ENCODE results near the gene OSM. TPM values are rescaled to one million over a fixed set of nuclear protein-coding genes. Genes with fewer than 3 reads are reported as not detected.

Gene OSM
- total RNA-seq, 1 donor from 2014 or later, result not detected

- no peak overlapping the region for H3K4me3 ChIP-seq (ENCODE audit: low read depth, low read length)
- no peaks in the 10 kb centered on the region for H3K36me3 ChIP-seq (ENCODE audit: control insufficient read depth, insufficient read depth, low read length)
- no peaks in the 10 kb centered on the region for H3K27me3 ChIP-seq (ENCODE audit: control insufficient read depth, insufficient read depth, low read length)
- TF ChIP-seq, protein P1, sequence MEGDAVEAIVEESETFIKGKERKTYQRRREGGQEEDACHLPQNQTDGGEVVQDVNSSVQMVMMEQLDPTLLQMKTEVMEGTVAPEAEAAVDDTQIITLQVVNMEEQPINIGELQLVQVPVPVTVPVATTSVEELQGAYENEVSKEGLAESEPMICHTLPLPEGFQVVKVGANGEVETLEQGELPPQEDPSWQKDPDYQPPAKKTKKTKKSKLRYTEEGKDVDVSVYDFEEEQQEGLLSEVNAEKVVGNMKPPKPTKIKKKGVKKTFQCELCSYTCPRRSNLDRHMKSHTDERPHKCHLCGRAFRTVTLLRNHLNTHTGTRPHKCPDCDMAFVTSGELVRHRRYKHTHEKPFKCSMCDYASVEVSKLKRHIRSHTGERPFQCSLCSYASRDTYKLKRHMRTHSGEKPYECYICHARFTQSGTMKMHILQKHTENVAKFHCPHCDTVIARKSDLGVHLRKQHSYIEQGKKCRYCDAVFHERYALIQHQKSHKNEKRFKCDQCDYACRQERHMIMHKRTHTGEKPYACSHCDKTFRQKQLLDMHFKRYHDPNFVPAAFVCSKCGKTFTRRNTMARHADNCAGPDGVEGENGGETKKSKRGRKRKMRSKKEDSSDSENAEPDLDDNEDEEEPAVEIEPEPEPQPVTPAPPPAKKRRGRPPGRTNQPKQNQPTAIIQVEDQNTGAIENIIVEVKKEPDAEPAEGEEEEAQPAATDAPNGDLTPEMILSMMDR (IDR thresholded peaks at IDR 0.05; ENCODE audit: insufficient read depth, low read length, poor library complexity, severe bottlenecking), result no peak
- DNase-seq (ENCODE audit: low read depth), result no peak
These were observed 40.0 kb upstream of the OSM start for GRCh38 chr22:30306627-30307011.

GRCh38 chr22:30305906-30306626 lies 39.4 kb upstream of the OSM start:
- no peaks in the 10 kb centered on the region for H3K36me3 ChIP-seq (ENCODE audit: control insufficient read depth, insufficient read depth, low read length)
- no peak for DNase-seq (ENCODE audit: low read depth)
- TF ChIP-seq, protein P1 (IDR thresholded peaks at IDR 0.05; ENCODE audit: insufficient read depth, low read length, poor library complexity, severe bottlenecking), result no peak
- H3K27me3 ChIP-seq (ENCODE audit: control insufficient read depth, insufficient read depth, low read length), result no peaks in the 10 kb centered on the region
- no peak overlapping the region for H3K4me3 ChIP-seq (ENCODE audit: low read depth, low read length)

DNA sequence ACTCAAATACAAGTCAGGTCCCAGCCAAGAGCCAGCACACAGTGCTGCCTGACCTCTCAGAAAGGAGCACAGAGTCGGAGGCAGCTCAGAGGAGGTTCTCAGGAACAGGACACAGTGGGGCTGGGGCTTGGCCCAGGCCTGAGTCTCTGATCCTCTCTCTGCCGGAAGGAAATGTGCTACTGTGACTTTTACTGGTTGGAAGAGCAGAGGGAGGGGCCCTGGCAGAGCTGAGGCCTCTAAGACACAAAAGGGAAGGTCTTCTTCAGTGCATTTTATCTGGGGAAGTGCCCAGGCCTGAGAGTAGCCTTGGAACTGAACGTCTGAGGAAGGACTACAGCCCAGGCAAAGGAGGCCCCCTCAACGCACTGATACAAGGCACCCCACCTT lies 38.9 kb upstream of the OSM start:
- no peaks in the 10 kb centered on the region for H3K36me3 ChIP-seq (ENCODE audit: control insufficient read depth, insufficient read depth, low read length)
- no peak for DNase-seq (ENCODE audit: low read depth)
- H3K27me3 ChIP-seq (ENCODE audit: control insufficient read depth, insufficient read depth, low read length), result no peaks in the 10 kb centered on the region
- H3K4me3 ChIP-seq (ENCODE audit: low read depth, low read length), result no peak overlapping the region
- TF ChIP-seq, protein P1 (IDR thresholded peaks at IDR 0.05; ENCODE audit: insufficient read depth, low read length, poor library complexity, severe bottlenecking), result no peak

DNA sequence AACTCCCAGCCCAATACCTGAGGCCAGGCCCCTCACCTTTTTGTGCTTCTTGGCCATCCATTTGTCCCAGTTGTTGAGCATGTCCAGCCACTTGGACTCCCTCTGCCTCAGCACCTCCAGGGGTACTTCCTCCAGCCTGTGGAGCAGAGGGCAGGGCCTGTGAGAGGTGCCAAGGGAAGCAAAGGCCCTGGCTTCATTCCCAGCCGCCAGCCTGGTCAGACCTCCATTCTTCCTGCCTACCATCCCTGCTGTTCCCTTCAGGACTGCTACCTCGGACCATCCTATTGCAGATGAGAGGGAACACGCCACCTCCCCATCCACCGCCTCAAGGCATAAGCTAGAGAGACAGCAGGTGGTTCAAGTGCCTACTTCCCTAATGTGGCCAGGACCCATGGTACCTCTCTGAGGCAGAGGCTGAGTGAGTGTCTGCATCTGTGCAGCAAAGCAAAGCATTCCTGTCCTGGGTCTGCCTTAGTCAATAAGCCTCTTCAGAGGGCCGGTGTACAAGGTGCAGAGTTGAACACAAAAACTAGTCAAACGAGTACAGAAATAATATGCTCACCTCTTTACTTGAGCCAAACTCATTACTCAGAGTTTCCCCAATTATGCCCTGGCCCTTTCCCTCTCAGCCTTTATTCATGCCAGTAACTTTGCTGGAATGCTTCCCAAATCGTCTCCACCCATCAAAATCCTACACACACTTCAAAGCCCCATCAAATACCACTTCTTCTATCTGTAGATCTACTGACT lies 38.0 kb upstream of the OSM start:
- Histone ChIP-seq H3K27me3 (ENCODE audit: control insufficient read depth, insufficient read depth, low read length) (no peaks in the 10 kb centered on the region), H3K4me3 (ENCODE audit: low read depth, low read length) (no peak overlapping the region), H3K36me3 (ENCODE audit: control insufficient read depth, insufficient read depth, low read length) (no peaks in the 10 kb centered on the region)
- TF ChIP-seq, protein P1 (IDR thresholded peaks at IDR 0.05; ENCODE audit: insufficient read depth, low read length, poor library complexity, severe bottlenecking), result no peak
- DNase-seq (ENCODE audit: low read depth), result no peak

GRCh38 chr22:30302810-30303138 lies 36.1 kb upstream of the OSM start:
- TF ChIP-seq, protein P1 (IDR thresholded peaks at IDR 0.05; ENCODE audit: insufficient read depth, low read length, poor library complexity, severe bottlenecking), result no peak
- Histone ChIP-seq H3K36me3 (ENCODE audit: control insufficient read depth, insufficient read depth, low read length) (no peaks in the 10 kb centered on the region), H3K27me3 (ENCODE audit: control insufficient read depth, insufficient read depth, low read length) (no peaks in the 10 kb centered on the region), H3K4me3 (ENCODE audit: low read depth, low read length) (no peak overlapping the region)
- DNase-seq (ENCODE audit: low read depth), result no peak
